Neural progenitor cell (in vitro differentiated cells): ENCODE results near the gene FGD2.

Experiments used
- CTCF ChIP-seq: fragments of 200-600 bp; sonication (generic); IDR thresholded peaks from 2 replicates; pipeline ENCODE4 v1.5.1; 2017; ENCODE audit warnings: antibody characterized with exemption, mild to moderate bottlenecking
- EZH2phosphoT487 ChIP-seq: fragments of 200-600 bp; sonication (generic); IDR thresholded peaks from 2 replicates; pipeline ENCODE4 v1.6.1; 2017; ENCODE audit warnings: antibody characterized with exemption

- TF ChIP-seq CTCF = no peak
- no peak for TF ChIP-seq EZH2phosphoT487
These were observed 50.6 kb downstream of the FGD2 start for GRCh38 chr6:37056112-37056403.
